Thoracic aorta (tissue), 2 donors: ENCODE measurements around the gene PTCD2. TPM values are rescaled to one million over a fixed set of nuclear protein-coding genes. Genes with fewer than 3 reads are reported as not detected.

ENCODE experiments used
- ATAC-seq: fragments of 150-250 bp; one replicate; pipeline ENCODE4 v1.8.0; 2017; ENCODE audit warnings: low read depth; ENCODE audit not compliant: insufficient number of reproducible peaks, low FRiP score
- DNase-seq: peaks from one replicate; pipeline ENCODE4 v3.0.0-alpha.2; 2020; ENCODE audit warnings: low spot score
- H3K27ac ChIP-seq, 2 donors: fragments of 200-600 bp; sonication (generic); 1 replicate in 1 of 2; 2 replicates in 1 of 2; pipeline ENCODE4 v1.5.1; 2016; ENCODE audit warnings: mild to moderate bottlenecking in 2 of 2, moderate library complexity in 2 of 2
- H3K27me3 ChIP-seq: fragments of 200-600 bp; sonication (generic); replicated peaks from 2 replicates; pipeline ENCODE4 v1.6.0; 2016; ENCODE audit warnings: mild to moderate bottlenecking; ENCODE audit not compliant: insufficient read depth
- H3K36me3 ChIP-seq: fragments of 200-600 bp; sonication (generic); one replicate; pipeline ENCODE4 v1.5.1; 2016
- H3K4me1 ChIP-seq, 2 donors: fragments of 200-600 bp; sonication (generic); 1 replicate in 1 of 2; 2 replicates in 1 of 2; pipeline versions ENCODE4 v1.5.1 to v1.6.0; 2016; ENCODE audit warnings: low read depth in 2 of 2, mild to moderate bottlenecking in 1 of 2; ENCODE audit not compliant: control insufficient read depth in 1 of 2
- H3K4me3 ChIP-seq: fragments of 200-600 bp; sonication (generic); 2 replicates; pipeline ENCODE4 v1.5.1; 2016; ENCODE audit warnings: mild to moderate bottlenecking
- H3K9me3 ChIP-seq: fragments of 200-600 bp; sonication (generic); 2 replicates; pipeline ENCODE4 v1.5.1; 2016
- CTCF ChIP-seq: fragments of 200-600 bp; sonication (generic); IDR thresholded peaks from one replicate; pipeline ENCODE4 v1.5.1; 2019; ENCODE audit warnings: antibody characterized with exemption
- total RNA-seq, 2 donors: library from RNA; depleted of rRNA; stranded (reverse); fragments of >200 nt; gene quantifications; one replicate each; pipeline versions ENCODE4 v1.1.0 to v1.2.3, GENCODE V29; 2016

PTCD2 gene
- total RNA-seq, 2 donors from 2014 or later = 2.8 to 5.3 TPM

DNA sequence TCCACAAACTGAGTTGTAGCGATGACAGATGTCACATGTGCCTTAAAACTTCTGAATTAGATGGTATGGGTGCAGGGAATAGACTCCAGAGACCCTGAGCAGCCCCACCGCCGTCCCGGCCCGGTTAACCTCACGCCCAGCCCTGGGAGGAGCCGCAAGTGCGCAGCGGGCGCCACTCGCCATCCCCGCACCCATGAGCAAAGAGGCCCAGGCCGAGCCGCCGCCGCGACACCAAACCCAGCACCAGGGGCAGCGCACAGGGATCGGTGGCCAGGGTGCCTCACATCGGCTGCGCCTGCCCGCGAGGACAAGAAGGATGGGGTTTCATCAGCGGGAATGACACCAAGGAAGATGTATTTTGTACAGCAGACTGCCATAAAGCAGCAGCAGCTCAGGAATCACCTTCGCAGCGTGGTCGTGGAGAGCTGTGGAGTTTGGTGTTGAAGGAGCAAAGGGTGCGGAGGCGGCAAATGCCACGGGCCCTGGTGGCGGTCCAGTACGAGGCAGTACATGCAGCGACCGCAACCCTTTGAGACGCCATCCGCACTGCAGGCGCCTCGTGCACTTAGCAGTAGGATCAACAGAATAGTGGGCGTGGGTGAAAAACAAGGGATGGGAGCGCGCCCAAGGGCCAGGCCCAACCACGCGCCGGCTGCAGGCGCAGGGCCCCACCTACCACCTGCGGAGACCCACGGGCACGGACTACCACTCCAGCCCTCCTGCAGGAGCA, 97.3 kb downstream of the PTCD2 start:
- ATAC-seq = no peak
- TF ChIP-seq CTCF = no peak
- no peak for DNase-seq

More for the DNA sequence above, 97.3 kb downstream of the PTCD2 start:
- no peak overlapping the region for H3K27ac ChIP-seq
- H3K27me3 ChIP-seq = no peaks in the 10 kb centered on the region
- no peaks in the 10 kb centered on the region for H3K36me3 ChIP-seq
- no peak overlapping the region for H3K4me3 ChIP-seq
- no peaks in the 10 kb centered on the region for H3K9me3 ChIP-seq
- H3K4me1 ChIP-seq = peaks cover 4 to 7% of the 10 kb centered on the region in 2 donors

Other genes with a start within 250 kb of the PTCD2 start
- 1,000 to 10,000 TPM in 1 of 2 donors, 100 to 1,000 TPM in 1; 616 to 1,045 TPM for gene MAP1B, start 212.9 kb upstream of the PTCD2 start, total RNA-seq
- gene MRPS27, start 133 bp upstream of the PTCD2 start, total RNA-seq = 10 to 100 TPM; 42.9 to 58.8 TPM
- gene ZNF366, start 187.0 kb downstream of the PTCD2 start, total RNA-seq = 1 to 10 TPM; 2.2 to 3.1 TPM